Measurements from ENCODE around the gene NPFFR1.

The NPFFR1 gene, protein sequence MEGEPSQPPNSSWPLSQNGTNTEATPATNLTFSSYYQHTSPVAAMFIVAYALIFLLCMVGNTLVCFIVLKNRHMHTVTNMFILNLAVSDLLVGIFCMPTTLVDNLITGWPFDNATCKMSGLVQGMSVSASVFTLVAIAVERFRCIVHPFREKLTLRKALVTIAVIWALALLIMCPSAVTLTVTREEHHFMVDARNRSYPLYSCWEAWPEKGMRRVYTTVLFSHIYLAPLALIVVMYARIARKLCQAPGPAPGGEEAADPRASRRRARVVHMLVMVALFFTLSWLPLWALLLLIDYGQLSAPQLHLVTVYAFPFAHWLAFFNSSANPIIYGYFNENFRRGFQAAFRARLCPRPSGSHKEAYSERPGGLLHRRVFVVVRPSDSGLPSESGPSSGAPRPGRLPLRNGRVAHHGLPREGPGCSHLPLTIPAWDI

GRCh38 chr10:70283445-70284399 is at the start of gene NPFFR1:
Gene NPFFR1 (minus strand): TSS chr10:70284004. CDS start chr10:70283676, 328 bp downstream.
- DNase-seq = no peak

GRCh38 chr10:70333268-70333667 is 49.5 kb upstream of the NPFFR1 start:
- no peak for DNase-seq

DNA sequence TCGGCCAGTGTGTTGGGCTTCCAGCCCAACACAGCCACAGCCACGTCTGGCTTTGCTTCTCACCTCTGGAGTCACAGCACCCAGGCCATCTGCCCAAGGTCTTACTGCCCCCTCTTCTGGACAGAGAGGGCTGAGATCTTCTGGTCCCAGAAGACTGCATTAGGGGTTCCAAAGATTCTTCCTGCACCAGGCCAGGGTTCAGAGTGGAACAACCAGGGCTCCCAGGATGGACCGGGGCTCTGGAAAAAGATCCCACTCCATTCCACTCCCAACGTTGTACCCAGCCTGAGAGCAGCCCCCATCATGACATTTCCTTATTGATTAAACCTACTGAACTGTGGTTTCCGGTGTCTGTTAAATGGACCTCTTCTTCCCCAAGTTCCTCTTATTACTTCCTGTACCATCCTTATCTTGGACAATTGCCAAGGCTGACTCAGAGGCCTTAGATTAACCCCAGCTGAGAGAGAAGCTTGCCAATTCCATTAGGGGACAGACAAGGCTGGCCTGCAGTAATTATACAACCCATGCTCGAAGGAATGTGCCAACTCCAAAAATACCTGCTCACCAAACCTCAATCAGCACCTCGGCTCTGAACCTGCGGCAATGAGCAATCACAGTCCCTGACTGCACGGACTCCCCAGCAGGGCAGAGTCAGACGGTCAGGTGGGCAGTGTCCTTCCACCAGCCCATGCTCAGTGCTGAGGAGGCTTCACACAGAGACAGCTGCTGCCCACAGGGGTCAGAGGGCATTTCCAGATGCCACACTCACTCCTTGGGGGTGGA is 47.9 kb upstream of the NPFFR1 start:
- DNase-seq = no peak

GRCh38 chr10:70331160-70331485 is 47.3 kb upstream of the NPFFR1 start:
- no peak for DNase-seq

DNA sequence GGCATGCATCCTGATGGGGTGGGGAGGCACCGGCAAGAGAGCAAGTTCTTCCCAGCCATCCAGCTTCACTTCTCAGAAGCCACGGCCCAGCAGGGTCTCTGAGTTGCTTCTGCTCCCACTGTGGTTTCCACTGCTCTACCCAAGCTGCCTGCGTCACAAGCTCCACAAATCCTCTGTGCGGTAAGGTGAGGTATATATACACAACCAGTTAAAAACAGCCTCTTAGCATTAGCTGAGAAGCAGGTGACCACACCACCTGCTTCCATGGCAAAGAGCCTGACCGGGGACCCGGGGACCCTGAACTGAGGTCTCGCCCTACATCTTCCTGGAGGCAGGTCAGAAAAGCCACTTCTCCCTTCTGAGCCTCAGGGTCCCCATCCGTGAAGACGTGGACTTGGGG is 46.9 kb upstream of the NPFFR1 start:
- no peak for DNase-seq

- no peak for DNase-seq
Observed at GRCh38 chr10:70328967-70329366, 45.2 kb upstream of the NPFFR1 start.

DNA sequence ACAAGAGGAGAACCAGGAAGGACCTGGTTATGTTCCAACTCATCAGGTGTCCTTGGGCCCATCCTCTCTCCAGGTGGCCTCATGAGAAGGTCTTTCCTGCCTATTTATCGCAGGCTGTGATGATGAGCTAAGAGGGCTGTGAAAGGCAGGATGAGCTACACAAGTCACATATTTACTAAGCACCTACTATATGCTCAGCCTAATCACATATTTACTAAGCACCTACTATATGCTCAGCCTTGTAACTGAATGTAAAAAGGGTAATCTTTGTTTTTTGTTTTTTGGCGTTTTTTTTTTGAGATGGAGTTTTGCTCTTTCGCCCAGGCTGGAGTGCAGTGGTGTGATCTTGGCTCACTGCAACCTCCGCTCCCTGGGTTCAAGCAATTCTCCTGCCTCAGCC is 44.2 kb upstream of the NPFFR1 start:
- DNase-seq = no peak

DNA sequence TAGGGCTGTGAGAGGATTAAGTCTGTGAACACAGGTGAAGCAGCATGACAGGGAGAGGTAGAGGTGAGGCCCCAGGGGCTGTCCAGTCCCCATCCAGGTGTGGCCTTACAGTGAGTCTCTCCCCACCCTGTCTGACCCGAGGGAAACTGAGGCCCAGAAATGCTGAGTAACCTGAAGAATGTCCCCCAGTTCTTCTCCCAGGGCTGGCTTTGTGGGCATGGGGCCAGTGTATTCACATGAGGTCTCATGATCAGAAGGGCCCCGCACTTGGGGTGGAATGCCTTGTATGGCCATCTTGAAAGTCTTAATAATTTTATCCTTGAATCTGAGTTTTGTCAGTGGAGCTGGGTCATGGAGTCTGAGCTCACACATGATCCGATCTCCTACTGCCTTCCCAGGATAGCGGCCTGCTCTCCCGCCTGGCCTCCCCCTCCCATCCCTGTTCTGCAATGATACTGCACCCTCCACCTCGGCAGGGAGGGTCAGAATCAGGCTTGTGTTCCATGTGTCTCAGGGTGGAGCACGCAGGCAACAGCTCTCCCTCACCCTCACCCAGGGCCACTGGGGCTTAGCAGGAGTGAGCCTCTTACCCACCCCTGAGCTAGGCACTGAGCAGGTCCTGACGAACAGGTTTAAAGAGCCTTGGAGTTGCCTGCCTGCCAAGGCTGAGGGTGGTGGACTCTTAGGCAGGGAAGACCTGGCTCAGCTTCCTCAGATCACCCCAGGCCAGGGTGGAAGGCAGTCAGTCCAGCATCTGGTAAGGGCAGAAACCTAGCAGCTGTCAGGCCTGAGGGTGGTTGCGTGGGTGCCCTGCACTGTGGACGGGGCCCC is 41.4 kb upstream of the NPFFR1 start:
- no peak for DNase-seq

GRCh38 chr10:70324339-70324861 is 40.6 kb upstream of the NPFFR1 start:
- no peak for DNase-seq

DNA sequence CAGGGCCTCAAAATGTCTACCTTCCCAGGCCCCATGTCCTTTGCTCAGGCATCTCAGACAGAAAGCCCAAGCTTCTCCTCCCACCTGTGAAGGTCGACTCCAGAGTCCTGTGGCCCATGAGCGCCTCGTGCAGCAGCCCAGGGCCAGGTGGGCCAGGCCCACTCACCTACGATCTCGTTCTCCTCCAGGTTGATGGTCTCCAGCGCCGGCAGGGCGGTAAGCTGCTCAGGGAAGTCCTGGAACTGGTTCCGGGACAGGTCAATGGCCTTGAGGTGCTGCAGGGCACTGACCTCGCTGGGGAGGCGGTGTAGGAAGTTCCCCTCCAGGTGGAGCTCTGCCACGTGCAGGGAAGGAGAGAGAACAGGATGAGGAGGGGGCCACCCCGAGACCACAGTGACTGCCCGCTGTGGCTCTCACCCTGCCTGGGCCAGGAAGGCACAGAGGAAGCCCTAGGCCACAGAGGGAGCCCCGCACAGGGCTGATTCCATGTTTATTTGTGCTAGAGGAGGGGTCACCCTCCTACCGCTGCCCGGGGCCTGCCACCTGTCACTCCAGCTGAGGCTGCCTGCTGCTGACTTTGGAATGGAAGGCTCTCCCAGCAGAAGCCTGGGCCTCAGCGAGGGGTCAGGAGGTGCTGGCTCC is 40.0 kb upstream of the NPFFR1 start:
- no peak for DNase-seq

GRCh38 chr10:70323138-70323696 is 39.4 kb upstream of the NPFFR1 start:
- DNase-seq = no peak

GRCh38 chr10:70321897-70322890 is 38.4 kb upstream of the NPFFR1 start:
- DNase-seq = no peak

DNA sequence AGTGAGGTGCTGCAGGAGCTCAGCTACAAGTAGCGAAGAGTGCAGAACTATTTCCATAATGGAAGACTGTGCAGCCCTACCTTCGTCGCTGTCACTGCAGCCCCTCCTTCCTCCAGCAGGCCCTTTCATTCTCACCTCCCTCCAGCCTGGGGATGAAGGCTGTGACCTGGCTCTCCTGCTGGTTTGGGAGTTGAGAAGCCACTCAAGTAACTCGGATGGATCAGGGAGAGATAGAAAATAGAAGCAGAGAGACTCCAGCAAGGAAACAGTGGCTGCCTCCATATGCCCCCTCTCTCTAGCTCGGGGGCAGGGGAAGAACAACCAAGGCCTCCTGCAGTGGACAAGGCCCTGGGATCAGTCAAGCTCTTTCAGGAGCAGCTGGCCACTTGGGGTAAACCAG is 37.4 kb upstream of the NPFFR1 start:
- DNase-seq = no peak

DNA sequence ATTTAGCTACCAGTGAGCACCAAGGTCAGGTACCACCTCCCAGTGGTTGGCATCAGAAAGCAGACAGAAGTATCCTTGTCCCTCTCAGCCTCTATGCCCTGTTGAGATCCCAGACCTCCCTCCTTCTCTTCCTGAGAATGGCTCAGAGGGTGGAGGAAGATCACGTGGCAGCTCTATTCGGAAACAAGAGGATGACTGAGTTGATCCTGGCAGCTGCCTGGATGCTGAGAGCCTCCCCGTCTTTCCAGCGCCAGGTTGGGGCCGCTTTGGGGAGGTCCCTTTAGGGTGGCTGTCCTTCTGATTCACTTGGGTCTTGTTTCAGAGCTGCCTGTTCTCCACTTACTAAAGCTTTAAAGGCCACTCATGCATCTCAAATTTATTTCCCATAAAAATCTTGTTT is 36.9 kb upstream of the NPFFR1 start:
- no peak for DNase-seq

- DNase-seq = no peak
Observed at GRCh38 chr10:70319824-70320223, 36.0 kb upstream of the NPFFR1 start.

DNA sequence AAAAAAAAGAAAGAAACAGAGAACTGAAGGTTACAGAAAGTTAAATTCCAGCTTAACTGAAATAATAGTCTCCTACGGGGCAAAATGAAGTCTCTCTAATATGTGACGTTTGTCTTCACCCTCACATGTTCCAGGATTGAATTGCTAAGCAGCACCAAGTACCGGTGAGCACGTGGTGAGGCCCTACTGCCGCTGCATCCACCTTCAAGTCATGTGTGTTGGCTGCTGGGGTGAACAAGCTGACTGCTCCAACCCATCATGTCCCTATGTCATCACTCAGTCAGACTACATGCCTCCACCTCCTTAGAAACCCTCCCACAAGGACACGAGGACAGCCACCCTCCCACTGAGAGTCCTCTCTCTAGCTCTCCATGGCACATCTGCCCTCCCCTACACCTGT is 35.4 kb upstream of the NPFFR1 start:
- no peak for DNase-seq

GRCh38 chr10:70317943-70318318 is 34.1 kb upstream of the NPFFR1 start:
- DNase-seq = no peak

DNA sequence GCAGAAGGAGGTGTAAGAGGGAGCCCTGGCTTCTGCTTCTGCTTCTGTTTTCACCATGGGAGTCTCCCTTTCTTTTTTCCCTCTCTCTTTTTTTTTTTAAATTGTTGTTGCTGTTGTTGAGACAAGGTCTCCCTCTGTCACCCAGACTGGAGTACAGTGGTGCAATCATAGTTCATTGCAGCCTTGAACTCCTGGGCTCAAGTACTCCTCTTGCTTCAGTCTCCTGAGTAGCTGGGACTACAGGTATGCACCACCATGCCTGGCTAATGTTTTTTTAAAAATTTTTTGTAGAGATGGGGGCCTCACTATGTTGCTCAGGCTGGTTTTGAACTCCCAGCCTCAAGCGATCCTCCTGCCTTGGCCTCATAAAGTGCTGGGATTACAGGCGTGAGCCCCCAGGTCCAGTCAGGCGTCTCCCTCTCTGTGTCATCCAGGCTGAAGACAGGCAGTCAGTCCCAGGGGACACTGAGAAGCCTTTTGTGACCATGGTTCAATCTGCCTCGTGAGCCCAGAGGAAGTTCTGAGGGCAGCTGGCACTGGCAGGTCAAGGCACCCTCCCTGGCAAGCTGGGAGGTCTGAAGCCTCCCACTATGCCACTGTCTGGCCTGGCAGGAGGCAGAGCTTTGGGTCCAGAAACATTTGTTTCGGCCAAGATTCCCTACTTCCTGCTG is 33.6 kb upstream of the NPFFR1 start:
- no peak for DNase-seq

GRCh38 chr10:70315815-70316214 is 32.0 kb upstream of the NPFFR1 start:
- DNase-seq = no peak
